Limb (tissue), 2 donors: ENCODE results near the gene PSAT1.

Experiments
- DNase-seq, 2 donors: peaks; one replicate each; pipeline ENCODE4 v3.0.0-alpha.2; 2016; ENCODE audit errors: extremely low spot score in 2 of 2

The PSAT1 gene

DNA sequence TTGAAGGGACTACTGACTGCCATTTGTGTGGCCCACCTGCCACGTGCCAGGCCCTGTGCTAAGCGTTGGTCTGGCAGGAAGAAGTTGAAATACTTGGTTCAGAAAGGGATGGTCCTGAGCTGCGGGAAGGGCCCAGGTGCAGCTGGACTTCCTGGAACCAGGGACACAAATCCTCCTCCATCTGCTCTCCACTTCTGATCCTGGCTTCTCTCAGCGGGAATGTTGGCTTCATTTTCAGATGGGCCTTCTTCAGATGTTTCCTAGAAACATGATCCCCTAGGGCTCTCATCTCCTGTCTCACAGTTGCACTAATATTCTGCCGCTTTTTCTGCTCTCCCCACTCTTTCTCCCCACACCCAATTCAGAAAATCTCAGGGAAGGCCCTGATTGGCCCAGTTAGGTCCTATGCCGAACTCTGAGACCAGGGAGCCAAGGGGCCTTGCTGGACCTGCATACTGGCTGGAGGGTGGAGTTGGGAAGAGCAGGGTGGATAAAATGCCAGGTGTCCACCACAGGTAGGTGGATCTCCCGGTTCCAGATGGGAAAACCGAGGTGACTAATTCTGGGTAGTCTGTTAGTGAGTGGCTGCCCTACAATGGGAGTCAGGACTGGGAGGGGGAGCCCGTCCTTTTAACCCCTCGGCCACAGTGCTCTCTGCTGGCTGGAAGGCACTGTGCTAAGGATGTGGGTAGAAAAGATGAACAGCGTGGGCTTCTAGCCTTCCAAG lies 19.4 kb downstream of the PSAT1 start:
- no peak for DNase-seq

DNA sequence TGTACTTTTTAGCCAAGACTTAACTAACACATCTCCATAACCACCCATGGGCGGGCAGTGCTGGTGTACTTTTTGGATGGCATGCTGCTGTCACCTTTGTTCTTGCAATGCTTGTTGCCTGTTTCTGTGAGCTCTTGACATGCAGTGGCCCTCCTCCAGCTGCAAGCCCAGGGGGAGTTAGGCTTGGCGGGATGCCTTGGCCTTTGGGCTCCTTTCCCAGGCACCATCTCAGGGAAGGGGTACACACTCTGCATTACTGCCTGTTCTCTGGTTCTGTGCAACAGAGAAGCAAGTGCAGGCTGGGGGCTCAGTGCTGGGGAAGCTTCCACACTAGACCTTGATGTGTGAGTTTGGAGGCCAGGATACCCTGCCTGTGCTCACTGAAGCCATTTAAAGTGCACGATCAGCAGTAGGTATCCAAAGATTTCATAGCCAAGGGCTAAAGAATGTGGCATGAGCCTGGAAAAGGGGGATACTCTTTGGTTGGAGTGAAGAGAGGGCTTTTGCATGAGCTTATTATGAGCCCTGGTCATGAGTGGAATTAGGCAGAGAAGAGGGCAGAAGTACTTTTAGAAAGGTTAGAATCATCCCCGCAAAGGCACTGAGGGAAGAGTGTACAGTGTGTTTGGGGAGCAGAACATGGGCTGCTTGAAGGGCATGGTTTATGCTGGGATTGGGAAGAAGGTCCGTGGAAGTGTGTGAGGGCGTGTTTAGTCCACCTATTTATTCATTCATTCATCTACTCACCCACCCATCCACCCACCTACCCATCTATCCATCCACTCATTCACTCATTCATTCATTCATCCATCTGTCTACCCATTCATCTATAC lies 22.5 kb downstream of the PSAT1 start:
- DNase-seq: peak in 1 of 2 donors; percentile 45

DNA sequence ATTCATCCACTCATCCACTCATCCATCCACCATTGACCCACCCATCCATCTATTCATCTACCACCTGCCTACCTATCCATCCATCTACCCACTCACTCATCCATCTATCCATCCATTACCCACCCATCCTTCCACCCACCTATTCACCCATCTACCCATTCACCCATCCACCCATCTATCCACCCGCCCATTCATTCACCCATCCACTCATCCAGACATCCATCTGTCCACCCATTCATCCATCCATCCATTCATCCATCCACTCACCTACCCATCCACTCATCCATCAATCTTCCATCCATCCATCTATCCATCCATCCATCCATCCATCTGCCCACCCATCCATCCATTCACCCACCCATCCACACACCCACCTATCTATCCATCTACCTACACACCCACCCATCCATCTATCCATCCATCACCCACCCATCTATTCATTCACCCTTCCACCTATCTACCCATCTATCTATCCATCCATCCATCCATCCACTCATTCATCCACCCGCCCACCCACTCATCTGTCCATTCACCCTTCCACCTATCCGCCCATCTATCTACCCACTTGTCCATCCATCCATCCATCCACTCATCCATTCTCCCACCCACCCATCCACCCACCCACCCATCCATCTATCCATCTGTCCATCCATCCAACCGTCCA lies 23.2 kb downstream of the PSAT1 start:
- DNase-seq: no peak

DNA sequence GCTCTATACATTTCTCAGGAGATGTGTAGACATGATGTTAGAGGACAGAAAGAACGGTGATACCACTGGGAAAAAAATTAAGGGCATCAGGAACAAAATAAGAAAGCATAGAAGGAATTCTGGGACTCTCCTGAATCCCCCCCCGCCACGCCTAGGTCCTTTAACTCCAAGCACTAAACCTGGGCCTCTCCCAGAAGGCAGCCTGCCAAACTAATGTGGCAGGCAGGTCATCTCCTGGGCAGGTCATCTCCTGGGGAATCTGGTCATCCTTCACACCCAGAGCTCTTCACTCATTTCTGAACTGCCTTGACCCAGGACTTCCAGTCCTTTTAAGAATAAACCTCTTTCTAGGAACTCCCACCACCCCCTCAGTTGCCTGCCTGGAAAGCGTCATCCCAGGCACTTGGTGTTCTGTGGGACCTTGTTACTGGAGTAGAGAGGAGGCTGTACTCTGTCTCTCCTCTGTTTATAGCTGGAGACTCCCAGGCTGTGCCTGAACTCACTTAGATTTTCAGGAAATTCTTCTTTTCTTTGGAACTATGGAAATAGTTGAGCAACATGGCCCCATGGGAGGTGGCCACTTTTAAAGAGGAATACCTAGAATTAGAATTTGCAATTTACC lies 24.1 kb downstream of the PSAT1 start:
- no peak for DNase-seq

DNA sequence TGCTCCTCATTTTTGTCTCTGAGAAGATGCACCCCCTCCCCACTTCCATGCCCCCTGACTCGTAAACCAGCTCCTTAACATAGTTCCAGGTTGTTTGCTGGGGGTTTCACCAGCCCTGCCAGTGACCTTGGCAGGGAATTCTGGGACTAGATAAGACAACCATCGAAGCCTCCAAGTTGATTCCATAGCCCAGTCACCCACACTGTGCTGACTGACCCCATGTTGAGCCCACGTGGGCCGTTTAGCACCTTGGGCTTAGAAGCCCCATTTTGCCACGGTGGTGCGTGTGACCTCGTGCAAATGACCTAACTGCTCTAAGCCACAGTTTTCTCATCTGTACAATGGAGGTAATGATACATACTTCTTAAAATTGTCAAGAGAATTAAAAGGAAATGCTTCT lies 24.6 kb downstream of the PSAT1 start:
- no peak for DNase-seq

DNA sequence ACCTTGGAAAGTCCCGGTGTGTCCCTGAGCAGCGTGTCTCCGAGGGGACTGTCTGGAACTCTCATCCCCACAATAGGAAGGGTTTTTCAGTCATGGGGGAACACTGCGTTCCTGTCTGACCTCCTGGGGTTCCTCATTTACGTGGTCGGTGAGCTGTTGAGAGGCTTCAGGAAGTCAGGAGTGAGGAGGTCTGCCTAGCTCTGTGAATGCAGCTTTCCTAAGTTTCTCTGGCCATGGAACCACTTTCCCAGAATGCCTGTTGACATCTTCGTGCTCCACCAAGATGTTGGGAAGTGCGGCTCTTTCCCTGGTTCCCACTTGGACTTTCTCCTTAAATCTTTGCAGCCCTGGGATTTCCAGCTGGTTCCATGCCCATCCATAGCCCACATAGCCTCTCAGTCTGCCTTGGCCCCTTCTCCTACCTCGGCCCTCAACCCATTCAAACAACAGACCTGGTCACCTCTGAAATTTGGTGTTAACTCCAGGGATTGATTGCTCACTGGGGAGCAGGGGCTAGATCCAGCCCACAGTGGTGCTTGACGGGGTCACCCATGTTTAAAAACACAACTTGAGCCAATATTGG lies 27.2 kb downstream of the PSAT1 start:
- no peak for DNase-seq

DNA sequence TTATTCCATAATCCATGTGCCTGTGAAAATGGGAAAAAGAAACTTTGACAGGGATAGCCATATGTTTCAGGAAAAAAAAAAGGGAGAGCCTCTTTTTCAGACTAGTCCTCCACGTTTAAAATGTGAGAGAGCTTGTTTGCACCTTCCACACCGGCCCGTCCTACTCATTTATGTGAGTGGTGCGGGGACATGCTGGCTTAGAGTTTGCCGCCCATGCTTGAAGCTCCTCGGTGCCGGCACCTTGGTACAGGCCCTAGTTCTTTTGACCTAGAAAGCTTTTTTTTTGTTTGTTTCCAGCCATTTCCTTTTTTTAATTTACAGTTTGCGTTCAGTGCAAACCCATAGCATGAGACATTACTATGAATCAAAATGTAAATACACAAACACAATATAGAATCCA lies 27.8 kb downstream of the PSAT1 start:
- no peak for DNase-seq

DNA sequence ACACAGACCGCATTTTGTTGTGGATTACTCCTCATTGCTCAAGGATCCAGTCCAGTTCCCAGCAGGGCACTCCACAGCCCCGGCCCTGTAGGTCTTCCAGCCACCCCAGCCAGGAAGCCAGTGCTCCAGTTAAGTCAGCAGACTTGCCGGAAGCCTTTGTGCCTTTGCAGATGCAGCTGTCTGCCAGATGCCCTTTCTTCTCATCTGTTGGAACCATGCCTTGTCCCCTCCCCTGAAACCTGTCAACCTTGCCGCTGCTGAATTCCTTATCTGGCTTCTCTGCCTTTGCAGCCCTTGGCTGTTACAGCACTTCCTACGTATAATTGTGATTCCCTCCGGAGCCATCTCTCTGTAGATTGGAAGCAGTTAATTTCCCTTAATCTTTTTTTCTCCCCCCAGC lies 28.4 kb downstream of the PSAT1 start:
- peak; percentile 30 to 67 for DNase-seq

DNA sequence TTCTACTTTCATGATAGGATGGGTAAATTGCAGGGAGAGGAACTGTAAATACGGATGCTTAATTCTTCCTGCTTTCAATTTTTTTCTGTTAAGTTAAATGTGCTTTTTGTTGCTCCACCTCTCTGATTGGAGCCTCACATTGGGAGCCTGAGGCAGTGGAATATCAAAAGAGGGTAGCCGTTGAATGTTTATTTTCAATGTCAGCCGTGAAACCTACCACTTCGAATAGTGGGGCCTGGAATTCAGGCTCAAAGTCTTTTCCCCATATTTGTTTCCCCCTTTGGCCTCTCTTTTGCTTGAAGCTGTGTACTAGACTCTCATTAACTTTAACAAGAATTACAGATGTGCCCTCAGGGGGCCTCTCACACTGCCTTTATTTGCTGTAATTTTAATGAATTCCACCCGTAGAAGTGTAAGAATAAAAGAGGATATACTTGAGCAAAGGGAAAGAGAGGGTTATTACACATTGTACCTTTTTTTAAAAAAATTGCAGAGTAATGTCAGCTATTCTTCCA lies 29.0 kb downstream of the PSAT1 start:
- DNase-seq: no peak

DNA sequence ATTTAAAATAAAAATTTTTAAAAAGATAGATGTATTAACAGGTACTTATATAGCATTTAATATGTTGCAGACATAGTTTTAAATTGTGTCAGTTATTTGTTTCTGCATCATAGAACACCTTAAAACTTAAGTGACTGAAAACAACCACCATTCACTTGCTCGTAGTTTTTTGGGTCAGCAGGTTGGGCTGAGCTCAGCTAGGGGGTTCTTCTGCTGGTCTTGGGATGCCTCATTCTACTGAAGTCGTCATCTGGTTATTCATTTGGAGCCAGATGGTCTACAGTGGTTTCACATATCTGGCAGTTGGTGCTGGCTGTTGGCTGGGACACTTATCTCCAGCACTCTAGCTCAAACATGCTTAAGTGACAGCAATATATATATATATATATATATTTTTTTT lies 29.6 kb downstream of the PSAT1 start:
- no peak for DNase-seq

DNA sequence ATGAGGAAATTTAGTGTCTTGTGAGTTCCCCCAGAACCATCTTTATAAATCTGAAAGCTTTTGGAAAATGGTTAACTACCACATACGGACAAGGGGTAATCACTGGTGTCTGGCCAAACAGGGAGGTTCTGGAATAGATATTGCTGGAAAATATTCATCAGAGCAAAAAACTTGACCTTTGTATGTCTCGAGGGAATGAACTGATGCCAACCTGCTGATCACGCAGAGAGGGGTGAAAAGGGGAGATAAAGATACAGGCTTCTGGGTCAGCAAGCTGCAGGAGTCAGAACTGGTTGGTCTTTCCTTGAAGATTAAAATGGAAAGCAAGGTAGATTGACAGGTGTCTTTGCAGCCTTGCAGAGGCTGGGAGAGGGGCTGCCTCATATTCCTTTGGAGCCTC lies 35.5 kb downstream of the PSAT1 start:
- no peak for DNase-seq

DNA sequence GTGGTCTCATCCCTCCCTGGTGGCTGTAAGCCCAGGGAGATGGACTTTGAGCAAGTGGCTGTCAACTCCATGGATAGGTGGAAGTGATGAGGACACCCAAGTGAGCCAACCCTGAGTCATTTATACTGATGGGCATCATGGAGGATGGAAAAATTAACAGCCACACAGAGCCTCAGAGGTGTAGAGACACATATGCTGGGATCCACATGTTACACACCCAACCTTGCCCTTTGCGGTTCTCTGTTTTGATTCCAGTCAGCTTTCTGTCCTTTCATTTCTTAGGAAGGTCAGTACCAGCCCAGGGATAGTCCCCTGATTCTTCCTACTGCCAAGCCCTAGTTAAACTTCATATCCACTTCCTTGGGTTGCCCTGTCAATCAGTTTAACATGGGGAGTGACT lies 51.9 kb downstream of the PSAT1 start:
- DNase-seq: no peak

DNA sequence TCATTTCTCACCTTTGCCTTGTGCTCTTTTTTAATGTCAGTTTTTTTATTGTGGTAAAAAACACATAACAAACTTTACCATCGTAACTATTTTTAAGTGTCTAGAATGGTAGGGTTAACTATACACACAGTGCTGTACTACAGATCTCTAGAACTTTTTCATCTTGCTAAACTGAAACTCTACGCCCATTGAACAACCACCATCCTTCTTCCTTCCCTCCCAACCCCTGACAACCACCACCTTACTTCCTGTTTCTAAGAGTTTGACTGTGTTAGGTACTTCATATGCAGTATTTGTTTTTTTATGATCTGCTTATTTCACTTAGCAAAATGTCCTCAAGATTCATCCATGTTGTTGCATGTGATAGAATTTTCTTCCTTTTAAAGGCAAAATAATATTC lies 54.9 kb downstream of the PSAT1 start:
- no peak for DNase-seq

DNA sequence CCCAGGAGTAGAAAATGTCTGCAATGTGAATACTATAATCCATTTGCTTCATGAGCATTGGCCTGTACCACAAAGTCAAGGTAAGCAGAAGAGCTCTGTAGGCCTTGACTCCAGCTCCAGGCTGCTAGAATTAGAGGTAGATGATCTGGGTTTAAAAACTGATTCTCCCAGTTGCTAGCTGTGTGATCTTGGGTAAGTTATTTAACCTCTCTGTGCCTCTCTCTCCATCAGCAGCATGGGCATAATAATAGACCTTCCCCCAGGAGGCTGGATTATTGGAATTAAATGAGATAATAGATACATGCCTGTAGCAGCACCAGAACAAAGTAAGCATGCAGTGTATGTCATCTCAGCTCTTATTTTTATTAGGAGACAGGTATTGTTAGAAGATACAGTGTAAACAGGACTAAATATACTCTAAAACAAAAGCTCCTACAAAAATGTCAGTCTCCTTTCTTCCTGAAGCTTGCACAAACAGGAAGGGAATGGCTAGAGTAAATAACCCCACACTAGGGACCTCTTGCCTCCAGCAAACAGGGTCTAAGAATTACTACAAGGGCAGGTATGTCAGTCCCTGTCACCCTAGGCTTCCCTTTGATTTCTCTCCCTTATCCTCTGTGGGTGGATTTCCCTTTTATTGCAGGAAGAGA lies 57.5 kb downstream of the PSAT1 start:
- no peak for DNase-seq

DNA sequence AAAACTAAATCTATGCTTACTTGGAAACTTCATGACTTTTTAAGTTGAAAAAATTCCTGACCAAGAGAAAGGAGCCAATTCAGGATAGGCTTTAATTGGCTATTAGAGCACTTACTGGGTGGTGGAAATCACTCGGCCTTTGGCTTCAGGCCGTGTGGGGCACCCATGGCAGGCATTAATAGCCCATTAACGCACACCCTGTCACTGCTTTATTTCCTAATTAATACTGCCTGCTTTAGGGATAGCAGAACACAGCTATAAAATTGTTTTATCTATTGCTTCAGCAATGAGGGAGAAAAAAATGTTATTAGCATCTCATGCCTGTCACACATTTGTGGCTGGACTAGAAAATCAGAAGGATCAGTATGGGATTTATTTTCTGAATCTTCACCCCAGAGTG lies 58.1 kb downstream of the PSAT1 start:
- DNase-seq: no peak

DNA sequence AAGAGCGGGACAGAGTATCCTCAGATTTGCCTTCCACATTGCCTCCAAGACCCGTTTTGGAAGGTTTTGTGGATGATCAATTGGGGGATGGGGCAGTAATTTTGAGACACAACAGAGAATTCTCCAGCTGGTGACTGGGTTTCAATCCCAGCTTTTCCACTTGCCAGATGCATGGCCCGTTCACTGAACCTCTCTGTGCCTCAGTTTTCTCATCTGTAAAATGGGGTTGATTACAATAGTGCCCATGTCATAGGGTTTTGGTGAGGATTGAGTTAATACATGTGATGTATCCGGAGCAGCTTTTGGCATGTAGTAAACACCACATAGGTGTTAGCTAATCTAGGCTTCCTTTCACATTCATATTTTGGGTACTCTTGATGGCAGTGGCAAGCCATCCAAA lies 59.7 kb downstream of the PSAT1 start:
- DNase-seq: no peak

DNA sequence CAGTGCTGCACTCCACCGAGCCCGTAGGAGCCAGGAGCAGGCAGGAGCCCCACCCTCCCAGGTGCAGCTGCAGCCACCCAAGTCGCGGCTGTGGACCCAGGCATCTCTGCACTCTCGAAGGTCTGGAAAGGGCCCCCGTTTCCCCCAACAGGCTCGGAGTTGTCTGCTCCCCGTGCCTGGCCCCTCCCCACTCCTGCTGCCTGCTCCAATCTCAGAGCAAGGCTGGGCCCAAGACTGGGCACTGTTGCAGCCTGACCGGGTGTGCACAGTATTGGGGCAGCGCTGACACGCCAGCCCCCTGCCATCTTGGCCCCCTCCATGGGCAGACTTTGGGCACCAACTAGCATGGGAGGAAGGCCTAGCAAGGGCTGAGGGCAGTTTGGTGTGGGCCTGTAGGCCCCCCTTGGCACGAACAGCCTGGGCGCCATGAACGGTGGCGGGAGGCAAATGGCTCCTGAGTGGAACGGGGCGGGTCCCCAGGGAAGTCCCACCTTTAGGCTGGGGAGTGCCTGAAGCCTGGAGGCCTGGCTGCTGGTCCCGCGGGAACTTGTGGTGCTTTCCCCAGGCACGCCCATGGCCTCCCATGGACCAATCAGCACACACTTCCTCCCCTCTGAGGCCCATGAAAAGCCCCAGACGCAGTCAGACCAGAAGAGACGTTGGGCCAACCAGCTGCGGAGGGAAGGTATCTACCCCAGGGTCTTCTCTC lies 60.4 kb downstream of the PSAT1 start:
- no peak for DNase-seq

DNA sequence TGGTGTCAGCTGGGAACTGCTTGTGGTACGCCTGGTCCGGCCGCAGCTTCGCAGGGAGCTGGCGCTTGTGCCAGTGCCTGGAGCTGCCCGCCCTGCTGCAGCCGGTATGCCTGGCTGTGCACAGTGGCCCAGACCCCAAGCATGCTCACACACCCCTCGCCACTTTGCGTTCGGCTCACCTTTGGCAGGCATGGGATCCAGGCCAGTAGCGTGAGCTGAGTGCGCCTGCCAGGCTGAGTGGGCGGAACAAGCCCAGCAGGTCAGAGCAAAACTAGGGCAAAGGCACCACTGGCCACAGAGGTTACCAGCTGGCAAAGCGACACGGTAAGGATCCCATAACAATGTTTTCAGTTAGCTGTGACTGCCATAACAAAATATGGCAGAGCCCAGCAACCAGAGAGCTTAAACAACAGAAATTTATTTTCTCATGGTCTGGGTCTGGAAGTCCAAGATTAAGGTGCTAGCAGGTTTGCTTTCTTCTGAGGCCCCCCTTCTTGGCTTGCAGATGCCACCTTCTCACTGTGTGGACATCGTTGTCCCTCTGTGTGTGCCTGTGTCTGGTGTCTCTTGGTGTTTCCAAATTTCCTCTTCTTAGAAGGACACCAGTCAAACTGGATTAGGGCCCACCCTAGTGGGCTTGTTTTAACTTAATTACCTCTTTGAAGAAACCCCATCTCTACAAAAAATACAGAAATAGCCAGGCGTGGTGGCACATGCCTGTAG lies 61.6 kb downstream of the PSAT1 start:
- DNase-seq: no peak

DNA sequence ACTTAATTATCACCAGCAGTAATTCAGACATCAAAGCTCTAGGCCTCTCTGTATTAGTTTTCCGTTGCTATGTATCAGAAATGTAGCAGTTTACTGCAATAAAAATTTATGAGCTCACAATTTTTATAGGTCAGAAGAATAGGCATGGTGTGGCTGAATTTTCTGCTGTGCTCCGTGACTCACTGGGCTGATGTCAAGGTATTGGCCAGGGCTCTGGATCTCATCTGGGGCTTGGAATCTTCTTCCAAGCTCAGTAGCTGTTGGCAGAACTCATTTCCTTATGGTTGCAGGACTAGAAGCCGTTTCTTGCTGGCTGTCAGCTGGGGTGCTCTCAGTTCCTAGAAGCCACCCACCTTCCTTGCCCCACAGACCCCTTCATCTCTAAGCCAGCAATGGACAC lies 66.3 kb downstream of the PSAT1 start:
- DNase-seq: no peak
